Measurements from ENCODE around the gene GPHB5.
"Not testable (repeated sequence)": the region's sequence is repeated elsewhere in the genome, so short reads cannot be mapped to it uniquely, and the experiment has no call there.

The GPHB5 gene

GRCh38 chr14:63318835-63319234 is at the start of gene GPHB5:
Gene GPHB5 (minus strand): TSS chr14:63318935. CDS start chr14:63317849, 1,086 bp downstream.
- no peak for TF ChIP-seq ZNF274 (IDR thresholded peaks at IDR 0.05; ENCODE audit: low read depth, low read length)
- H3K4me3 ChIP-seq (ENCODE audit: low read length), result no peak within 1 kb of the TSS

GRCh38 chr14:63367742-63368364 is 49.1 kb upstream of the GPHB5 start:
- no peak for TF ChIP-seq ZNF274 (IDR thresholded peaks at IDR 0.05; ENCODE audit: low read depth, low read length)

GRCh38 chr14:63362389-63362819 is 43.7 kb upstream of the GPHB5 start:
- no peak for TF ChIP-seq ZNF274 (IDR thresholded peaks at IDR 0.05; ENCODE audit: low read depth, low read length)
- H3K4me3 ChIP-seq (ENCODE audit: low read length), result no peak overlapping the region

More at GRCh38 chr14:63367742-63368364, 49.1 kb upstream of the GPHB5 start:
- no peak overlapping the region for H3K4me3 ChIP-seq (ENCODE audit: low read length)

- no peak for TF ChIP-seq ZNF274 (IDR thresholded peaks at IDR 0.05; ENCODE audit: low read depth, low read length)
- no peak overlapping the region for H3K4me3 ChIP-seq (ENCODE audit: low read length)
Measured at GRCh38 chr14:63361790-63362189, 43.1 kb upstream of the GPHB5 start.

GRCh38 chr14:63357841-63358240 is 39.1 kb upstream of the GPHB5 start:
- TF ChIP-seq ZNF274 (IDR thresholded peaks at IDR 0.05; ENCODE audit: low read depth, low read length), result no peak
- H3K4me3 ChIP-seq (ENCODE audit: low read length), result no peak overlapping the region

GRCh38 chr14:63345826-63346225 is 27.1 kb upstream of the GPHB5 start:
- H3K4me3 ChIP-seq (ENCODE audit: low read length), result no peak overlapping the region
- TF ChIP-seq ZNF274 (IDR thresholded peaks at IDR 0.05; ENCODE audit: low read depth, low read length), result no peak

GRCh38 chr14:63344336-63344735 is 25.6 kb upstream of the GPHB5 start:
- TF ChIP-seq ZNF274 (IDR thresholded peaks at IDR 0.05; ENCODE audit: low read depth, low read length), result no peak
- no peak overlapping the region for H3K4me3 ChIP-seq (ENCODE audit: low read length)

GRCh38 chr14:63343878-63344277 is 25.1 kb upstream of the GPHB5 start:
- H3K4me3 ChIP-seq (ENCODE audit: low read length), result no peak overlapping the region
- no peak for TF ChIP-seq ZNF274 (IDR thresholded peaks at IDR 0.05; ENCODE audit: low read depth, low read length)

GRCh38 chr14:63342371-63342770 is 23.6 kb upstream of the GPHB5 start:
- H3K4me3 ChIP-seq (ENCODE audit: low read length), result no peak overlapping the region
- no peak for TF ChIP-seq ZNF274 (IDR thresholded peaks at IDR 0.05; ENCODE audit: low read depth, low read length)

- no peak for TF ChIP-seq ZNF274 (IDR thresholded peaks at IDR 0.05; ENCODE audit: low read depth, low read length)
- H3K4me3 ChIP-seq (ENCODE audit: low read length), result no peak overlapping the region
Measured at GRCh38 chr14:63328787-63329737, 10.3 kb upstream of the GPHB5 start.

- no peak overlapping the region for H3K4me3 ChIP-seq (ENCODE audit: low read length)
- no peak for TF ChIP-seq ZNF274 (IDR thresholded peaks at IDR 0.05; ENCODE audit: low read depth, low read length)
Measured at GRCh38 chr14:63326840-63327239, 8.1 kb upstream of the GPHB5 start.

- no peak for TF ChIP-seq ZNF274 (IDR thresholded peaks at IDR 0.05; ENCODE audit: low read depth, low read length)
- no peak overlapping the region for H3K4me3 ChIP-seq (ENCODE audit: low read length)
Measured at GRCh38 chr14:63322897-63323573, 4.3 kb upstream of the GPHB5 start.

- H3K4me3 ChIP-seq (ENCODE audit: low read length), result no peak overlapping the region
- no peak for TF ChIP-seq ZNF274 (IDR thresholded peaks at IDR 0.05; ENCODE audit: low read depth, low read length)
Measured at GRCh38 chr14:63322472-63322871, 3.7 kb upstream of the GPHB5 start.

- H3K4me3 ChIP-seq (ENCODE audit: low read length), result no peak overlapping the region
- TF ChIP-seq ZNF274 (IDR thresholded peaks at IDR 0.05; ENCODE audit: low read depth, low read length), result no peak
Measured at GRCh38 chr14:63308723-63309317, 9.9 kb downstream of the GPHB5 start.

- H3K4me3 ChIP-seq (ENCODE audit: low read length), result not testable (repeated sequence)
Measured at GRCh38 chr14:63304429-63304828, 14.3 kb downstream of the GPHB5 start.
